ENCODE measurements around the gene TRIM58. TPM values are rescaled to one million over a fixed set of nuclear protein-coding genes. Genes with fewer than 3 reads are reported as not detected.

TRIM58 gene
- total RNA-seq, 2 experiments from 2014 or later: 0.11 TPM; not detected in 1

DNA sequence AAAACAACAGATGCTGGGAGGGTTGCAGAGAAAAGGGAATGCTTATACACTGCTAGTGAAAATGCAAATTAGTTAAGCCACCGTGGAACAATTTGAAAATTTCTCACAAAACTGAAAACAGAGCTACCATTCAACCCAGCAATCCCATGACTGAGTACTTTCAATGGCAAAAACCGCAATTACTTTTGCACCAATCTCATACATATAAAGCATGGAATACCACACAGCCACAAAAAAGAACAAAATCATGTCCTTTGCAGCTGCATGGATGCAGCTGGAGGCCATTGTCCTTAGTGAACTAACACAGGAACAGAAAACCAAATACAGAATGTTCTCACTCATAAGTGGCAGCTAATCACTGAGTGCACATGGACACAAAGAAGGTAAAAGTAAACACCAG lies 56.8 kb downstream of the TRIM58 start:
- no peak for ATAC-seq
- CTCF ChIA-PET: interaction anchor here (1.2 kb wide), 1 partner anchor 23 kb away, joined by 3 read pairs; no protein-coding TSS in a partner anchor

DNA sequence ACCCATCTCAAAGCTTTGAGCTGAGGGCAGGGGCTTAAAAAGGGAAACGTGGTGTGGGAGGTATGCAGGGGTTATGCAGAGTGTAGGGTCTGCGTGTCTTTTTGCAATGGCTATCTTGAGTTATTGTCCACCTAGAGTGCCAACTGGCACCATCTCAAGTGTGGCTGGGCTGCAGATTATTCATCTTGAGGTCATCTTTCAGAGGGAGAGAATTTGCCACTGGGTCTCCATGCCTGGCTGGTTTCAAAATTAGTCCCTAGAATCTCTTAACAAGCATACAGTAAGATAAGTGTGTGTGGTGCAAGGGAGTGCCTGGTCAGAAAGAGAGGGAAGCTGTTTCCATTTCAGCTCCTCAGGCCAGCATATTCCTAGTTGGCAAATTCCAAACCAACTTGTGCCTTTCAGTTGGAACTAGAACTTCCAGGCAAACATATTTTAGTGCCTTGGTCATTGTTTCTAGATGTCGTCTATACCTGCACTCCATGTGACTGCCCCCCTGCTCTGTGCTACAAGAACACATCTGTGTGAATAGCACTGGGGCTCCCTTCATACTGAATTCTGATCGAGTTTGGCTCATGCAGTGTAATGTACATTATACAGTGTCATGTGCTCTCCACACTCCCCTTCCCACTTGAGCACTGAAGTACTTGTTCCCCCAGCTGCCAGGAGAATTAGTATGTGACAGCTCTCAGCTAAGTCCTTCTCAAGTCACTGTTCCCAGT lies 58.1 kb downstream of the TRIM58 start:
- ChIA-PET POLR2A (no interaction called here), CTCF (interaction anchor here (1.2 kb wide), 1 partner anchor 21 kb away, joined by 3 read pairs; no protein-coding TSS in a partner anchor)
- Mint-ChIP-seq H3K27ac (no peak overlapping the region), H3K36me3 (ENCODE audit: low read depth) (no peaks in the 10 kb centered on the region), H3K9me3 (no peaks in the 10 kb centered on the region), H3K4me1 (ENCODE audit: low read depth) (no peaks in the 10 kb centered on the region), H3K4me3 (no peak overlapping the region), H3K27me3 (peaks cover 4% of the 10 kb centered on the region)
- ATAC-seq: no peak
- TF ChIP-seq, protein P1, sequence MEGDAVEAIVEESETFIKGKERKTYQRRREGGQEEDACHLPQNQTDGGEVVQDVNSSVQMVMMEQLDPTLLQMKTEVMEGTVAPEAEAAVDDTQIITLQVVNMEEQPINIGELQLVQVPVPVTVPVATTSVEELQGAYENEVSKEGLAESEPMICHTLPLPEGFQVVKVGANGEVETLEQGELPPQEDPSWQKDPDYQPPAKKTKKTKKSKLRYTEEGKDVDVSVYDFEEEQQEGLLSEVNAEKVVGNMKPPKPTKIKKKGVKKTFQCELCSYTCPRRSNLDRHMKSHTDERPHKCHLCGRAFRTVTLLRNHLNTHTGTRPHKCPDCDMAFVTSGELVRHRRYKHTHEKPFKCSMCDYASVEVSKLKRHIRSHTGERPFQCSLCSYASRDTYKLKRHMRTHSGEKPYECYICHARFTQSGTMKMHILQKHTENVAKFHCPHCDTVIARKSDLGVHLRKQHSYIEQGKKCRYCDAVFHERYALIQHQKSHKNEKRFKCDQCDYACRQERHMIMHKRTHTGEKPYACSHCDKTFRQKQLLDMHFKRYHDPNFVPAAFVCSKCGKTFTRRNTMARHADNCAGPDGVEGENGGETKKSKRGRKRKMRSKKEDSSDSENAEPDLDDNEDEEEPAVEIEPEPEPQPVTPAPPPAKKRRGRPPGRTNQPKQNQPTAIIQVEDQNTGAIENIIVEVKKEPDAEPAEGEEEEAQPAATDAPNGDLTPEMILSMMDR (IDR thresholded peaks at IDR 0.05): no peak
- intact Hi-C loops (cut with micrococcal nuclease): no loop called here
- DNase-seq: no peak

More for the DNA sequence above, 56.8 kb downstream of the TRIM58 start:
- H3K36me3 Mint-ChIP-seq (ENCODE audit: low read depth): no peaks in the 10 kb centered on the region
- no peaks in the 10 kb centered on the region for H3K9me3 Mint-ChIP-seq
- H3K27me3 Mint-ChIP-seq: peaks cover 2% of the 10 kb centered on the region
- no peak overlapping the region for H3K4me3 Mint-ChIP-seq
- POLR2A ChIA-PET: no interaction called here
- H3K4me1 Mint-ChIP-seq (ENCODE audit: low read depth): no peaks in the 10 kb centered on the region
- TF ChIP-seq, protein P1 (IDR thresholded peaks at IDR 0.05): no peak
- intact Hi-C loops (cut with micrococcal nuclease): no loop called here
- no peak overlapping the region for H3K27ac Mint-ChIP-seq
- no peak for DNase-seq

DNA sequence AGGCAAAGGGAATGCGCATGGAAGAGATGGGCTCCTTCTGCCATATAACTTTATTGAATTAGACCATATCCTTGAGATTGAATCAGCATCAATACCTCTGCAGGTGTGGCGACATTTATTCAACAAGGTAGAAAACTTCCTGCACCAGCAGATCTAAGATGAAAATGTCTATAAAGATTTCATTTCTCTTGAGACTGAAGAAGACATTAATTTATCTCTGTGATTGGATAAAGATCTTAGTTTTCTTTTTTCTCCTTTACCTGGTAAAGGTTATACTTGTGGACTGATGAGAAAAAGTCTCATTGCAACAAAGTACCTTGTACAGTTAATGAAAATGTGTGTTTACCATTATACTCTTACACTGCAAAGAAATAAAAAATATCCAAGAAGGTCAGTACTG lies 63.0 kb downstream of the TRIM58 start, which contains the start of gene OR2T8:
Gene OR2T8 (plus strand): TSS at position 301 of the 400 bp plus-strand sequence. CDS start 766 bp downstream, outside the sequence.
- H3K4me1 Mint-ChIP-seq (ENCODE audit: low read depth): no peaks in the 10 kb centered on the region
- no peaks in the 10 kb centered on the region for H3K9me3 Mint-ChIP-seq
- peaks cover 4% of the 10 kb centered on the region for H3K27me3 Mint-ChIP-seq
- DNase-seq (no peak), ATAC-seq (no peak)
- H3K27ac Mint-ChIP-seq: no peak within 1 kb of the TSS
- intact Hi-C loops (cut with micrococcal nuclease): no loop called here
- H3K36me3 Mint-ChIP-seq (ENCODE audit: low read depth): no peaks in the 10 kb centered on the region
- ChIA-PET POLR2A (no interaction called here), CTCF (no interaction called here)
- TF ChIP-seq, protein P1 (IDR thresholded peaks at IDR 0.05): no peak
- no peak within 1 kb of the TSS for H3K4me3 Mint-ChIP-seq

DNA sequence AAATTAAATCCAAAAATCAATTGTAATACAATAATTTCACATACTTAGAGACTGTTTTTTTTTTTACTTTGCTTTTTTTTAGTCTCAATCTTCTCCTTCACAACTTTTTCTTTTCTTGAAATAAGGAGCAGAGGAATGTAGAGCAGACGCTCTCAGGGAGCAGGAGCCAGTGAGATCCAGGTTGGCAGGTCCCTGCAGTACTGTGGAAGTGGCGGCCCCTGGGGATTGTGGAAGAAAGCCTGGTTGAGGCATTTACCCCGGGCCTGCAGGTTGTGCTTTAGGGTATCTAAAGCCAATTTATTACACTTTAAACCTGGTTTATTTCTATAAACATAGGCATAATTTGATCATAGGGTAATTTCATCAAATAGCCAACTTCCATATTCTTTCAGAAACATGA lies 67.0 kb downstream of the TRIM58 start:
- intact Hi-C loops (cut with micrococcal nuclease): no loop called here
- CTCF ChIA-PET: no interaction called here
- Mint-ChIP-seq H3K4me1 (ENCODE audit: low read depth) (no peaks in the 10 kb centered on the region), H3K27ac (no peak overlapping the region), H3K36me3 (ENCODE audit: low read depth) (no peaks in the 10 kb centered on the region), H3K27me3 (peaks cover 1% of the 10 kb centered on the region), H3K9me3 (no peaks in the 10 kb centered on the region), H3K4me3 (no peak overlapping the region)
- TF ChIP-seq, protein P1 (IDR thresholded peaks at IDR 0.05): no peak
- no peak for DNase-seq
- no peak for ATAC-seq
- POLR2A ChIA-PET: no interaction called here

DNA sequence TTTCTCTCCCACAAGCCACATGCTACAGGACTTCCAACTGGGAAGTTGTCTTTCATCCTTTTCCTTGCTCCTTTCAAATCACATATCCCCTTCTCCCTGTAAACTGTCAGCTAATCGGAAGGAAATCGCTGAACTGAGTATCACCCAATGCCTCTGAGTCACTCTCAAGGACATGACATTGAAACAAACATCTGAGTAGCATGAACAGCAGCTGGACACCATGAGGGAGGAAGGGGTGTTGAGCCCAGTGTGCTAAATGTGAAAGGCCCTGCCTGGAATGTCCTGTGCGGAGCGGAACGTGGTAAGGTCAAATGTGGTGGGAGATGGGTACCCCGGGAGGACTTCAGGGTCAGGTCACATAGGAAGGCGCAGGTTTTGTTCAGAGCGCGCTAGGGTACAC lies 67.9 kb downstream of the TRIM58 start, which contains the start of gene OR2AJ1:
Gene OR2AJ1 (plus strand): TSS at position 22 of the 400 bp plus-strand sequence. CDS start 8,880 bp downstream, outside the sequence.
- Mint-ChIP-seq H3K36me3 (ENCODE audit: low read depth) (no peaks in the 10 kb centered on the region), H3K4me3 (no peak within 1 kb of the TSS), H3K27ac (no peak within 1 kb of the TSS), H3K4me1 (ENCODE audit: low read depth) (no peaks in the 10 kb centered on the region), H3K9me3 (no peaks in the 10 kb centered on the region), H3K27me3 (no peaks in the 10 kb centered on the region)
- TF ChIP-seq, protein P1 (IDR thresholded peaks at IDR 0.05): no peak
- intact Hi-C loops (cut with micrococcal nuclease): no loop called here
- ATAC-seq: no peak
- CTCF ChIA-PET: no interaction called here
- DNase-seq: no peak
- POLR2A ChIA-PET: interaction anchor here (0.9 kb wide), 1 partner anchor 57 kb away, joined by 3 read pairs; no protein-coding TSS in a partner anchor

Measured in activated CD8-positive, alpha-beta T cell treated with anti-CD3 and anti-CD28 coated beads for 36 hours (primary cell).